PC-9 (cell line): Measurements from ENCODE around the gene LINGO3.

Source experiments
- EZH2 ChIP-seq: fragments of 200-600 bp; sonication (generic); IDR thresholded peaks from 2 replicates; pipeline ENCODE4 v1.8.0; 2017; ENCODE audit warnings: antibody characterized with exemption, low read depth
- TF ChIP-seq, protein P1 (sequence below): fragments of 200-600 bp; sonication (generic); conservative IDR thresholded peaks from 2 replicates; pipeline ENCODE4 v1.6.1; 2017; ENCODE audit warnings: mixed run types, antibody characterized with exemption, mild to moderate bottlenecking, moderate library complexity

DNA sequence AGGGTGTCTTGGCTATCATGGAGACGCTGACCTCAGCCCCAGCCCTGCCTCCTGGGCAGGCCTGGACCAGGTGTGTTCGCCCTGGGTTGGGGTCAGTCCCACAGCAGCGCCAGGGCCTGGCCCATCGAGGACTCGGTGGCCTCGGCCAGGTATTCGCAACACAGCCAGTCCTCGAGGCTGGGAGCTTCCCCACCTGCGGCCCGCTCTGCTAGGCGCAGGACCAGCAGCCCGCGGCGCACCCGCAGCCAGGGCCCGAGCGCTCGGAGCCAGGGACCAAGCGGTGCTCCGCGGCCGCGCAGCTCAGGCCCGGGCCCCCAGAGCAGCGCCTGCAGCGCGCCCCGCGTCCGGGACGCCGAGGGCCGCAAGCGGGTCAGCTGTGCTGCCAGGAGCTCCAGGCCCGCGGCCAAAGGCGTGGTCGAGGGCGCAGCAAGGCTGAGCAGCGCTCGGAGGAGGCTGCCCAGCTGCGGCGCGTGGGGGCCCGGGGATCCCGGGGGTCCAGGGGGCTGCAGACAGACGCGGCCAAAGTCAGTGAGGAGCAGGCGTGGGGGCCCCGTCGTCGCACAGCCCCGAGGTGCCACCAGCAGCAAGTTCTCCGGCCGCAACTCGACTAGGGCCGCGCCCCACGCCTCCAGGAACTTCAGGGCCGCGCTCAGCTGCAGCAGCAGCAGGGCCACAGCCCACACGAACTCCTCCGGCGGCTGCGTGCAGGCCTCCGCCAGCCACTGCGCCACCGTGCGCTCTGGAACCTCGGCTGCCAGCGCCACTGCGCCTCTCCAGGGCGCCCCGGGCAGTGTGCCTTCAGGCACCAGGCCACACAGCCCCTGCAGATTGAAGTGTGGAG lies 32.1 kb downstream of the LINGO3 start:
- TF ChIP-seq, protein P1, sequence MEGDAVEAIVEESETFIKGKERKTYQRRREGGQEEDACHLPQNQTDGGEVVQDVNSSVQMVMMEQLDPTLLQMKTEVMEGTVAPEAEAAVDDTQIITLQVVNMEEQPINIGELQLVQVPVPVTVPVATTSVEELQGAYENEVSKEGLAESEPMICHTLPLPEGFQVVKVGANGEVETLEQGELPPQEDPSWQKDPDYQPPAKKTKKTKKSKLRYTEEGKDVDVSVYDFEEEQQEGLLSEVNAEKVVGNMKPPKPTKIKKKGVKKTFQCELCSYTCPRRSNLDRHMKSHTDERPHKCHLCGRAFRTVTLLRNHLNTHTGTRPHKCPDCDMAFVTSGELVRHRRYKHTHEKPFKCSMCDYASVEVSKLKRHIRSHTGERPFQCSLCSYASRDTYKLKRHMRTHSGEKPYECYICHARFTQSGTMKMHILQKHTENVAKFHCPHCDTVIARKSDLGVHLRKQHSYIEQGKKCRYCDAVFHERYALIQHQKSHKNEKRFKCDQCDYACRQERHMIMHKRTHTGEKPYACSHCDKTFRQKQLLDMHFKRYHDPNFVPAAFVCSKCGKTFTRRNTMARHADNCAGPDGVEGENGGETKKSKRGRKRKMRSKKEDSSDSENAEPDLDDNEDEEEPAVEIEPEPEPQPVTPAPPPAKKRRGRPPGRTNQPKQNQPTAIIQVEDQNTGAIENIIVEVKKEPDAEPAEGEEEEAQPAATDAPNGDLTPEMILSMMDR, result no peak
- no peak for TF ChIP-seq EZH2
